Skin of body (tissue), 2 donors: ENCODE data around the gene TDRD10. TPM values are rescaled to one million over a fixed set of nuclear protein-coding genes. Genes with fewer than 3 reads are reported as not detected.

Experiments
- DNase-seq: peaks from one replicate; lab custom pipeline; 2025; lab: John Stamatoyannopoulos, UW
- total RNA-seq: library from RNA; depleted of rRNA; stranded (reverse); fragments of >200 nt; gene quantifications from one replicate; pipeline ENCODE4 v1.2.3, GENCODE V29; 2014

TDRD10 gene
- total RNA-seq, 1 donor from 2014 or later = 0.69 TPM

GRCh38 chr1:154552036-154552435 is 50.0 kb downstream of the TDRD10 start:
- no peak for DNase-seq

GRCh38 chr1:154553056-154554030 is 51.3 kb downstream of the TDRD10 start:
- no peak for DNase-seq

- no peak for DNase-seq
Measured at GRCh38 chr1:154556422-154556821, 54.4 kb downstream of the TDRD10 start.

- DNase-seq = no peak
Measured at GRCh38 chr1:154557248-154557938, 55.4 kb downstream of the TDRD10 start.

DNA sequence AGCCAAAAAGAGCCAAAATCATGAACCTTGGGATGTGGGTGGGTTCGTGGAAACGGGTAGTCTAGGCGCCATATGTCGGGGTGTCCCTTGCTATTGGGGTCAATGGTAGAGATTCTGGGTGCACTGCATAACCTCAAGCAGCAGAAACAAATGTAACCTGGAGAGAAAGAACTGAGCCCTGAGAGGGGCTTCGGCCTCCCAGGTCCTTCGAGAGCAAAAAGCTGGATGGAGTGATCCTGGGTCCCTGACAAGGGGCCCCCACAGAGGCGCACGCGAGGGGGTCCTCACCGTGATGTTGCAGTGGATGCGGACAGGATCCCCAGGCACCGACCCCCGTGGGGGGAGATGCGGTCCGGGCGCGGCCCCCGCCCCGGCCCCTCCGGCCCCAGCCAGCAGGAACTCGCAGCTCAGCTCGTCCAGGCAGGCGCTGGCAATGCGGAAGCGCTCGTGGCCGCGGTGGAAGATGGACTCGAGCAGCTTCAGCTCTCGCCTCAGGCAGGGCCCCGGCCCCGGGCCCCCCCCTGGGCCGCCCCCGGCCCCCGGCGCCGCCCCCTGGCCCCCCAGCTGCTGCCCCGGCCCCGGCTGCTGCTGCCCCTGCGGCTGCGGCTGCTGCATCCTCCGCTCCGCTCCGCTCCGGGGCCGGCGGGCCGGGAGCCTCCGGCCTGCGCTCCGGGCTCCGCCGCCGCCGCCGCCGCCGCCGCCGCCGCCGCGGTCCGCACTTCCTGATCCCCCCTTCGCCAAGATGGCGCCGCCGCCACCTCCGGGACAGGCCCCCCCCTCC is 56.1 kb downstream of the TDRD10 start, which contains the start of gene UBE2Q1:
TSS of gene UBE2Q1 (minus strand) at position 724 of the 781 bp plus-strand sequence. CDS start at position 615, 109 bp downstream.
- DNase-seq = no peak

GRCh38 chr1:154558720-154559465 is 56.9 kb downstream of the TDRD10 start:
- peak; percentile 99 for DNase-seq

- peak; percentile 94 for DNase-seq
Measured at GRCh38 chr1:154559466-154560044, 57.5 kb downstream of the TDRD10 start.

DNA sequence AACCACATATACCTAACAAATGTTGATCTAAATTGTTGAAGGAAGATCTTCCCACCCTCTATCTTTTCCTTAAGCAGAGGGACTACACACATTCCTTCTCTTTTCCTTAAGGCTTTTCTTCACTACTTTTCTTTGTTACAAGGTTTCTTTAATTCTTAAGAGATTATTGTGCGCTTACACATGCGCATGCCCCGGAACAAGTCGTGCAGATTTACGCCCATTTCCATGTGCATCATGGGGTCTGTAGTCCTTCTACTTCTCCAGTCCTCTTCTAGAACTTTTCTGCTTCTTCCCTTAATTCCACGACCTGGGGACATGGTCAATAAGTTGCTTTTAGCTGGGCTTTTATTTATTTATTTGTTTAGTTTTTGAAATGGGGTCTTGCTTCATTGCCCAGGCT is 63.9 kb downstream of the TDRD10 start:
- DNase-seq = no peak

DNA sequence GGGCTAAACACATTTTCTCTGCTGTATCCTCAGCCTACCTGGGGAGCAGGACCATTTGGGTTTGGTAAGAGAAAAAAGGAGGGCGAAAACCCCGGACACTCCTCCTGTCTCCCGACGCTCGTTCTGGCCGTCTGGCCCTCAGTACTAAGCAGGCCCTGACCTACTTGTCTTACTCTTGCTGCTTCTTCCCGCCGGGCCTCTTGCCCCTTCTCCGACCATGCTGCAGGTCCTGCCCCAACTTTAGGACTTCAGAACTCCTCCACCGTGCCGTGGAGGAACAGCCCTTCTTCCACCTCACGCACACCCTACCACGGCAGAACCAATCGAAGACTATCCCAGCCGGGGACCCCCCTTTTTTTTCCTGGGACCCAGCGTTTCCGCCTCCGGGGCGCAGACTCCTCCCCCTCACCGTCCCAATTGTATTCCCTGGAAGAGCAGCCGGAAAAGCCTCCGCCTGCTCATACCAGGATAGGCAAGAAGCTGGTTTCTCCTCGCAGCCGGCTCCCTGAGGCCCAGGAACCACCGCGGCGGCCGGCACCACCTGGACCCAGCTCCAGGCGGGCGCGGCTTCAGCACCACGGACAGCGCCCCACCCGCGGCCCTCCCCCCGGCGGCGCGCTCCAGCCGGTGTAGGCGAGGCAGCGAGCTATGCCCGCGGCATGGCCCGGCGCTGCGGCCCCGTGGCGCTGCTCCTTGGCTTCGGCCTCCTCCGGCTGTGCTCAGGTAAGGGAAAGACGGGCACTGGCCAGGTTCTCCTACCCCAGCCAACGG is 65.6 kb downstream of the TDRD10 start, which contains the start of gene CHRNB2:
TSS of gene CHRNB2 (plus strand) at position 393 of the 771 bp plus-strand sequence. CDS start at position 660, 267 bp downstream.
- no peak for DNase-seq

DNA sequence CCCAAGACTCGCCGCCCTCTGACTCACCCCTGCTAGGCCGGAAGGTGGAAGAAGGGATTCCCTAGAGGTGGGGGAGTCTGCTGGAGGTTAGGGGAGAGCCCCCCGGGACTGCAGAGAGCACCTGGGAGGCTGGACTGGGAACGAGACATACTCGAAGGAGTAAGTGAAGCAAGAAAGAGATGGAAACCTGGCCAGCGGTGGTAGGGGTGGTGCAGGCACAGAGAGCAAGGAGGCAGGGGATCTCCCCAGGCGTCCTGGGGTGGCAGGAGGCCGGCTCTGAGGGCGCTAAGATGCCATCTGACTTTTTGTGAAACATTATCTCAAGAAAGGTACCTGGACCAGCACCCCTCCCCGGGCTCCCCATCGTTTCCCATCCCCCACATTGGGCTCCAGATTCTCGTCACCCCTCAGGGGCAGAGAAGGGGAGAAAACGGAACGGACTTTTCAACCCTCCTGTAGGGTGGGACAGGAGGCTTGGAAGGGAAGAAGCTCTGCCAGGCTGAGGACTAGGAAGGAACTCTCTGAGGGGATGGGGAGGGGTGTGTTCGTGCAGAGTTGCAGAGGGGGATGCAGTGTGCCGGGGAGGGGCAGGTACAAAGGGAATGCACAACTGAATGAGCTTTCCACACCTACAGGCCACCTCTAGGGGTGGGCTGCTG is 66.3 kb downstream of the TDRD10 start:
- no peak for DNase-seq

- DNase-seq = no peak
Measured at GRCh38 chr1:154571244-154571963, 69.4 kb downstream of the TDRD10 start.

- no peak for DNase-seq
Measured at GRCh38 chr1:154571964-154572288, 69.9 kb downstream of the TDRD10 start.

DNA sequence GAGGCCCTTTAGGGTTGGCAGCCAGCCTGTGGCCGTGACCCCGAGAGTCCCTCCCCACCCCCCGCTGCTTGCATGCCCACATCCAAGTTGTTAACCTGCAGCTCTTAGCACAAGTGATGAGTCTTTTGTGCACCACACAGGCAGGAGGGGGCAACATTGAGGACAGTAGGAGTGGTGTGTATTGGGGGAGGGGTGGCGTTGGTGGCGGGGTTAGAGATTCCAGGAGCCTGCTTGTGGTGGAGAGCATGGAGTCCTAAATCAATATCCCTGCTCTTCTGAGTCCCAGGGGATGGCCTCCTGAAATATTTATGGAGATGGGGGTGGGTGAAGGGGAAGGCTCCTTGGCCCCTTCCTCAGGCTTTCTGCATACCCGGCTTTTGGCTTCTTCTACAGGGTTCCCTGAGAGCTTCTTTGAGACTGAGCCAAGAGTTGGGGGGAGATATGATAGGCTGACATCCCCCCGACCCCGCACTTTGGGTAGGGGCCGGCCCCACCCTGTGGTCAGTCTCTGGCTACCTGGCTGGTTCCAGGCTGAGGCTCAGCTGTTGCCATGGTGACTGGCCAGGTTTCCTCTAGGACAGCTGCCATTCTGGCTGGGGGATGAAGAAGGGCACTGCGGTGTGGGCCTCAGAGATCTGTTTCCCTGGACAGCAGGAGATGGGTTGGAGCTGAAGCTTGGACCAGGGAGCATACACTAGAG is 70.6 kb downstream of the TDRD10 start:
- DNase-seq = no peak

- DNase-seq = no peak
Measured at GRCh38 chr1:154573168-154573510, 71.1 kb downstream of the TDRD10 start.

- no peak for DNase-seq
Measured at GRCh38 chr1:154574716-154575115, 72.7 kb downstream of the TDRD10 start.

DNA sequence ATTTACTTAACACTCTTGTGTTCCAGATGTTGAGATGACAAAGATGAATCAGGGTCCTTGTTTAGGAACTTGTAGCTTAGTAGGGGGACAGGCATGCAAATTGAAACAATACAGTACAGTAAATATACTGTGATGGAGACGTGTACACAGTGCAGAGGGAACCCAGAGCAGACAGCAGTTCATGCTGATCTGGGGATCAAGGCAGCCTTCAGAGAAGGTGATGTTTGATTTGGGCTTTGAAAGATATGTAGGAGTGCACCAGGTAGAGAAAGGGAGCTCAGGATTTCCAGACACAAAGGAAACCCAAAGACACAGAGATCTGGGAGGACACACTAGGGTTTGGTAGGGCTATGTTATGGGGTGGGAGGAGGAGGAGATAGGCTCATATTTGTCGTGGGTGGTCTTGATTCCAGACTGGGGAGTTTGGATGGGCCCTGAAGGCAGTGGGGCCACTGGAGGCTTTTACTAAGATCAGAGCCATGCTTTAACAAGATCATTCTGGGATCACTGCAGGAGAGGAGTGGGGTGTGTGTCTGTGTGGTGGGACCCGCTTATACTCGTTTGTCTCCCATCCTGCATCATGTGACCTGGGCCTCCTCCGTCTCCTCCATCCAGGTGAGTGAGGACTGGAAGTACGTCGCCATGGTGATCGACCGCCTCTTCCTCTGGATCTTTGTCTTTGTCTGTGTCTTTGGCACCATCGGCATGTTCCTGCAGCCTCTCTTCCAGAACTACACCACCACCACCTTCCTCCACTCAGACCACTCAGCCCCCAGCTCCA is 73.3 kb downstream of the TDRD10 start:
- no peak for DNase-seq

GRCh38 chr1:154575951-154576566 is 74.0 kb downstream of the TDRD10 start:
- DNase-seq = no peak
